DMS 273 (cell line): ENCODE data around the gene GRIN2C.
"Not testable (repeated sequence)": the region's sequence is repeated elsewhere in the genome, so short reads cannot be mapped to it uniquely, and the experiment has no call there.

ENCODE experiments used
- DNase-seq: peaks from one replicate; lab custom pipeline; 2025; ENCODE audit not compliant: unreplicated experiment; lab: John Stamatoyannopoulos, UW

The GRIN2C gene

GRCh38 chr17:74859459-74860228, at the start of gene GRIN2C:
GRIN2C (minus strand) TSS chr17:74859885; CDS start chr17:74855092, 4,793 bp downstream.
- peak; percentile 53 for DNase-seq

- not testable (repeated sequence) for DNase-seq
Observed at GRCh38 chr17:74909097-74909496, 49.4 kb upstream of the GRIN2C start.

- DNase-seq = no peak
Observed at GRCh38 chr17:74907012-74907411, 47.3 kb upstream of the GRIN2C start.

- not testable (repeated sequence) for DNase-seq
Observed at GRCh38 chr17:74906214-74906793, 46.6 kb upstream of the GRIN2C start.

- no peak for DNase-seq
Observed at GRCh38 chr17:74904687-74905409, 45.2 kb upstream of the GRIN2C start.

GRCh38 chr17:74903671-74904070, 44.0 kb upstream of the GRIN2C start:
- no peak for DNase-seq

GRCh38 chr17:74903034-74903433, 43.3 kb upstream of the GRIN2C start:
- no peak for DNase-seq

- DNase-seq = no peak
Observed at GRCh38 chr17:74901353-74902135, 41.9 kb upstream of the GRIN2C start.

- no peak for DNase-seq
Observed at GRCh38 chr17:74900208-74900607, 40.5 kb upstream of the GRIN2C start.

- DNase-seq = no peak
Observed at GRCh38 chr17:74898376-74898946, 38.8 kb upstream of the GRIN2C start.

GRCh38 chr17:74893936-74894671, 34.4 kb upstream of the GRIN2C start:
- DNase-seq = no peak

GRCh38 chr17:74892974-74893911, 33.6 kb upstream of the GRIN2C start, which contains the start of gene FADS6:
FADS6 (minus strand) TSS chr17:74893633; CDS start chr17:74893595, 38 bp downstream.
- DNase-seq = no peak

- DNase-seq = no peak
Observed at GRCh38 chr17:74892013-74892841, 32.5 kb upstream of the GRIN2C start.

GRCh38 chr17:74890554-74890953, 30.9 kb upstream of the GRIN2C start:
- no peak for DNase-seq

GRCh38 chr17:74888469-74888868, 28.8 kb upstream of the GRIN2C start:
- no peak for DNase-seq

- DNase-seq = no peak
Observed at GRCh38 chr17:74883241-74883745, 23.6 kb upstream of the GRIN2C start.

GRCh38 chr17:74882517-74883240, 23.0 kb upstream of the GRIN2C start:
- DNase-seq = no peak
